Measurements from ENCODE around the gene NCK2. TPM values are rescaled to one million over a fixed set of nuclear protein-coding genes. Genes with fewer than 3 reads are reported as not detected.

NCK2 gene
- total RNA-seq, 1 experiment from 2014 or later, result 26.7 TPM

GRCh38 chr2:105879106-105879802, 134.5 kb downstream of the NCK2 start:
- no TSS peak for BruUV-seq (replicated peaks)

More at GRCh38 chr2:105879106-105879802, 134.5 kb downstream of the NCK2 start:
- intact Hi-C loops (cut with micrococcal nuclease), result no loop called here
- RAD21 ChIA-PET (ENCODE audit: low non-redundant PET in 1 of 2, low total read pairs in 2 of 2, uncharacterized antibody in 2 of 2, unreplicated experiment in 2 of 2), result no interaction called here
- CTCF ChIA-PET, result no interaction called here
- H3K4me3 ChIP-seq (replicated peaks in 1 of 2; ENCODE audit: low read depth in 1 of 2, low read length in 2 of 2), result no peak overlapping the region
- DNase-seq (ENCODE audit: low read depth, low spot score) (no peak), ATAC-seq (no peak)
- H4K20me1 ChIP-seq (ENCODE audit: insufficient read depth), result no peaks in the 10 kb centered on the region
- H3K4me1 ChIP-seq (ENCODE audit: control insufficient read depth in 1 of 2, insufficient read depth in 2 of 2, low read length in 2 of 2), result no peaks in the 10 kb centered on the region
- H3K9me2 ChIP-seq (ENCODE audit: insufficient read depth), result no peaks in the 10 kb centered on the region
- no peak for TF ChIP-seq POLR2A (IDR thresholded peaks at IDR 0.05; ENCODE audit: borderline replicate concordance, extremely low read depth, insufficient read depth, insufficient read length)
- no peak for TF ChIP-seq ELF1 (IDR thresholded peaks at IDR 0.05; ENCODE audit: borderline replicate concordance, low read depth)
- TF ChIP-seq SP1 (IDR thresholded peaks at IDR 0.05; ENCODE audit: low read depth), result no peak
- no peak for TF ChIP-seq CTCF (IDR thresholded peaks at IDR 0.05 in 2 of 3, conservative IDR thresholded peaks at IDR 0.05 in 1 of 3; ENCODE audit: borderline replicate concordance in 1 of 3, insufficient read depth in 1 of 3, low read depth in 2 of 3, low read length in 2 of 3)
- no peak for TF ChIP-seq EZH2 (IDR thresholded peaks at IDR 0.05)
- no peak for TF ChIP-seq CBX3 (IDR thresholded peaks at IDR 0.05; ENCODE audit: low read depth)
- no peak for TF ChIP-seq ZBTB33 (IDR thresholded peaks at IDR 0.05; ENCODE audit: extremely low read depth, insufficient replicate concordance, low read length)
- no peak for TF ChIP-seq EZH2phosphoT487 (IDR thresholded peaks at IDR 0.05; ENCODE audit: borderline replicate concordance)
- no peak for TF ChIP-seq ZNF274 (IDR thresholded peaks at IDR 0.05; ENCODE audit: low read depth, low read length)
- TF ChIP-seq POLR2AphosphoS5 (IDR thresholded peaks at IDR 0.05; ENCODE audit: low read depth, low read length), result no peak
- no peak for TF ChIP-seq ATF3 (IDR thresholded peaks at IDR 0.05)
- no peak for TF ChIP-seq REST (IDR thresholded peaks at IDR 0.05; ENCODE audit: low read depth)
- no peak for TF ChIP-seq EGR1 (IDR thresholded peaks at IDR 0.05; ENCODE audit: low read depth)
- TF ChIP-seq SRF (IDR thresholded peaks at IDR 0.05; ENCODE audit: low read depth), result no peak
- TF ChIP-seq ZFX (IDR thresholded peaks at IDR 0.05), result no peak
- no peak for TF ChIP-seq YY1 (IDR thresholded peaks at IDR 0.05; ENCODE audit: extremely low read depth, insufficient replicate concordance, low read depth, low read length)
- no peak for TF ChIP-seq SIN3A (IDR thresholded peaks at IDR 0.05; ENCODE audit: low read depth)
- no peak for TF ChIP-seq JUND (IDR thresholded peaks at IDR 0.05)
- TF ChIP-seq FOSL1 (IDR thresholded peaks at IDR 0.05; ENCODE audit: low read depth), result no peak
- no peaks in the 10 kb centered on the region for H3K9me3 ChIP-seq (ENCODE audit: control insufficient read depth in 1 of 2, insufficient read depth in 1 of 2, low read depth in 1 of 2, low read length in 2 of 2)
- H3K27ac ChIP-seq (ENCODE audit: low read depth, low read length), result no peak overlapping the region
- H3K79me2 ChIP-seq (ENCODE audit: insufficient read depth, low read length), result no peaks in the 10 kb centered on the region
- H3K4me2 ChIP-seq (ENCODE audit: low read length), result no peak overlapping the region
- no peaks in the 10 kb centered on the region for H3K27me3 ChIP-seq (ENCODE audit: insufficient read depth, low read length)
- H2AFZ ChIP-seq (ENCODE audit: low read depth, low read length, poor library complexity, severe bottlenecking), result no peak overlapping the region
- no peak overlapping the region for H3K9ac ChIP-seq (ENCODE audit: low read length)
- POLR2A ChIA-PET, result no interaction called here
- no peaks in the 10 kb centered on the region for H3K36me3 ChIP-seq (ENCODE audit: control insufficient read depth in 1 of 2, insufficient read depth in 2 of 2, low read length in 2 of 2)
